ENCODE measurements around the gene BCKDHB.
A peak's percentile ranks its signal among the peaks of the same experiment; 100 is the strongest.
"Not testable (repeated sequence)": the region's sequence is repeated elsewhere in the genome, so short reads cannot be mapped to it uniquely, and the experiment has no call there.

Gene BCKDHB

DNA sequence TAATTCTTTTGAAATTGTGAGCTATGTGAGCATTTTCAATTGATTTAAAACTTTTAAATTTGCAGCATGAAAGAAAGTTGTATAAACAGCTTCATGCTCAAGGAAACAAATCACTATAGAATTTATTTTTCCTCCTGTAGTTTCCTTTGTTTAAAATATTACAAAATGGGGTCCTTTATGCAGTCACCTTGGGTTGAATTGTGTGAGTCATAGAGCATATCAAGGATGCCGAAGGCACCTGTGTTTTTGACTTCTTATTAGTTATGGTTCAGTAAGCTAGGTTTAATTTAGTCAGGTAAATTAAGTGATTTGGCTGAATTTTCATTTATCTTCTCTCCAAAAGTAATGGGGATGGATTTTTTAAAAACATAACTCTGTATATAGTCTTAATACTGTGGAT lies 96.8 kb downstream of the BCKDHB start:
- H3K4me3 ChIP-seq (ENCODE audit: extremely low read depth, insufficient read depth, low read length, poor library complexity, severe bottlenecking), result no peak overlapping the region
- WGBS, 2 experiments (ENCODE audit: insufficient coverage in 2 of 2), result 100% methylated on average over 1 of the region's 1 CpG; no CpG with 5 or more reads in 1 of the 2 experiments
- H3K36me3 ChIP-seq (ENCODE audit: control insufficient read depth, insufficient read depth, low read length), result no peaks in the 10 kb centered on the region
- no peak overlapping the region for H3K27ac ChIP-seq (ENCODE audit: low read depth, low read length, severe bottlenecking)
- H3K9me3 ChIP-seq (ENCODE audit: control insufficient read depth, low read length), result no peaks in the 10 kb centered on the region
- H3K4me1 ChIP-seq (ENCODE audit: control insufficient read depth, insufficient read depth, low read length, poor library complexity, severe bottlenecking), result no peaks in the 10 kb centered on the region

DNA sequence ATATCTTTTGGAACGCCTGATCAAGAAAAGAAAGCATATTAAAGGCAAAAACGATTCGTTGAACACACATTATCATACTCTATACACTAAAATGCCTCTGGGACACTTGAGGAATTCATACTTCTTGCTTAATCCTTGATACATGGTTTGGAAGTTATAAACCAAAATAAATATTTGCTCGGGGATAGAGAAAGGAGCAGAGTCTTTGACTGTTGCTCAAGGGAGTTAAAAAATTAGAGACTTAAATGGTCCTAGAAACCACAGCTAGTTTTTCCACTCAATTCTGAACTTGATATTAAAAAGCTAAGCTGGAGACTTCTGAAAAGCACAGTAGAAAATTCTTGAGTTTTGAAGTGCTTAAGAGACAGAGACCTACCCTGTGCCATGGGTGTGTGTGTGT lies 98.9 kb downstream of the BCKDHB start:
- Histone ChIP-seq H3K4me3 (ENCODE audit: extremely low read depth, insufficient read depth, low read length, poor library complexity, severe bottlenecking) (no peak overlapping the region), H3K4me1 (ENCODE audit: control insufficient read depth, insufficient read depth, low read length, poor library complexity, severe bottlenecking) (peaks cover 2% of the 10 kb centered on the region), H3K36me3 (ENCODE audit: control insufficient read depth, insufficient read depth, low read length) (no peaks in the 10 kb centered on the region), H3K27ac (ENCODE audit: low read depth, low read length, severe bottlenecking) (no peak overlapping the region), H3K9me3 (ENCODE audit: control insufficient read depth, low read length) (no peaks in the 10 kb centered on the region)
- 71% methylated on average over 1 of the region's 4 CpGs; no CpG with 5 or more reads in 1 of the 2 experiments for WGBS, 2 experiments (ENCODE audit: insufficient coverage in 2 of 2)

DNA sequence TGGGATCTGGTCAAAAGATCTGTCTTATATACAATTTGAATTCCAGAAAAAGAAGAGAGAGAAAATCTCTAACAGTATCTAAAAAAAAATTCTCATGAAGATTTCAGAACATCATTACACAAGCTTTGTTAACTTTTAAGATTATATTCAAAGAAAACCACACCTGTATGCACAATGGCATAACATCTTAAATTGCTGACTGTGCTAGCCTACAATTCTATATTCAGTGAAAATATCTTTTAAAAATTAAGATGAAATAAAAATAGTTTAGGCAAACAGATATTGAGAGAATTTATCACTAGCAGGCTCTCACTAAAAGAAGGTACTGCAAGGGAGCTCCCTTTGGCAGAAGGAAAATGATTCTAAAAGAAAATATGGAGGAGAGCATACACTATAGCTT lies 100.3 kb downstream of the BCKDHB start:
- Histone ChIP-seq H3K27ac (ENCODE audit: low read depth, low read length, severe bottlenecking) (no peak overlapping the region), H3K4me3 (ENCODE audit: extremely low read depth, insufficient read depth, low read length, poor library complexity, severe bottlenecking) (no peak overlapping the region), H3K36me3 (ENCODE audit: control insufficient read depth, insufficient read depth, low read length) (no peaks in the 10 kb centered on the region), H3K4me1 (ENCODE audit: control insufficient read depth, insufficient read depth, low read length, poor library complexity, severe bottlenecking) (peaks cover 4% of the 10 kb centered on the region), H3K9me3 (ENCODE audit: control insufficient read depth, low read length) (no peaks in the 10 kb centered on the region)

DNA sequence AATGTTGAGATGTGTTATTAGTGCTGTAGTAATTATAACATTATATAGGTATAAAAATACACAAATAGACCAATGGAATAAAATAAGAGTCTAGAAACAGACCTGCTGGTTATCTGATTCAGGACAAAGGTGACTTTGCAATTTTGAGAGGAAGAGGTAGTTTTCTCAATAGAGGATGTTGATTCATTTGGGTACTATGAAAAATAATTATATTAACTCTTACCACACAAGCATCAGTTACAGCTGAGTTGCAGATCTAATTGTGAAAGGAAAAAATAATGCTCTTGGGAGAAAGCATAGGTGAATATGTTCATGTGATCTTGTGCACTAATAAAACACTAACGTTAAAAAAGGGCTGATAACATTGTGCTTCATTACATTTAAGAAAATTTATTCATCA lies 103.0 kb downstream of the BCKDHB start:
- Histone ChIP-seq H3K4me1 (ENCODE audit: control insufficient read depth, insufficient read depth, low read length, poor library complexity, severe bottlenecking) (peaks cover 4% of the 10 kb centered on the region), H3K27ac (ENCODE audit: low read depth, low read length, severe bottlenecking) (no peak overlapping the region), H3K4me3 (ENCODE audit: extremely low read depth, insufficient read depth, low read length, poor library complexity, severe bottlenecking) (no peak overlapping the region), H3K9me3 (ENCODE audit: control insufficient read depth, low read length) (no peaks in the 10 kb centered on the region), H3K36me3 (ENCODE audit: control insufficient read depth, insufficient read depth, low read length) (no peaks in the 10 kb centered on the region)
- WGBS, 2 experiments (ENCODE audit: insufficient coverage in 2 of 2), result no CpG with 5 or more reads among the region's 1 CpG

DNA sequence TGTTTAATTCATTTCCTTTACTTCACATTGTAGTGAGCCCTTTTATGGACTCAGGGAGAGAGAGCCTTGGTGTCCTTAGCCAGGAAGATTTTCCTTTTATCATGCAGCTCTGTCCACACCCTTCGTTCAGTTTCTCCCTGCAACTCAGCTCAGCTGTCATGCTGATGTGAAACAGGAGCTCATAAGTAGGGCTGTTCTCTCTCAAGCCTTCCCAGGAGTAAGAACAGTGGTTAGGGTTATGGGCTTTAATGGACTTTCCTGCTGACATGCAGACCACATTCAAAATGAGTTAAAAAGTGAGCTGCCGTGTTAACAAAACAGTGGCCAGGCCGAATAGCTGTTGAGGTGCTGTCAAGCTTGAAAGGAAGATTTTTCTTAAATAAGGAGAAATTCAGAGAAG lies 104.1 kb downstream of the BCKDHB start:
- 30 to 47% methylated on average over 2 of the region's 3 CpGs for WGBS, 2 experiments (ENCODE audit: insufficient coverage in 2 of 2)

DNA sequence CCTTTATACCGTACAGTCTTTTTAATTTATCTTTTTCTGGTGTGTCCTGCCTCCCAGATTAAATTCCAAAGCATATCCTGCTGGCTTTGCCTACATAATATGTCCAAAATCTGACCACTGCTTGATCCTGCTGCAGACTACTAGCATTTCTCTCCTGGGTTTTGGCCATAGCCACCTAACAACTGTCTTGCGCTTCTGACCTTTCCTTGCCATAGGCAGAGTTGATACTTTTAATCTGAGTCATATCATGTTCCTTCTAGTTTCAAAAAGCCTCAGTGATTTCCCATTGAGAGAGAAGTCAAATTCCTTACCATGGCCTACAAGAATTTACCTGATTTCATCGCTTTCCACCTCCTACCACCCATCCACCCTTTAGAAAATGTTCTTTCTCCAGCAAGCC lies 104.8 kb downstream of the BCKDHB start:
- Histone ChIP-seq H3K27ac (ENCODE audit: low read depth, low read length, severe bottlenecking) (peak overlapping the region; percentile 82), H3K36me3 (ENCODE audit: control insufficient read depth, insufficient read depth, low read length) (no peaks in the 10 kb centered on the region)
- 100% methylated on average over 1 to 2 of the region's 3 CpGs for WGBS, 2 experiments (ENCODE audit: insufficient coverage in 2 of 2)

More for the DNA sequence above, 104.1 kb downstream of the BCKDHB start:
- Histone ChIP-seq H3K36me3 (ENCODE audit: control insufficient read depth, insufficient read depth, low read length) (no peaks in the 10 kb centered on the region), H3K4me1 (ENCODE audit: control insufficient read depth, insufficient read depth, low read length, poor library complexity, severe bottlenecking) (peaks cover 4% of the 10 kb centered on the region), H3K9me3 (ENCODE audit: control insufficient read depth, low read length) (no peaks in the 10 kb centered on the region), H3K27ac (ENCODE audit: low read depth, low read length, severe bottlenecking) (peak overlapping the region; percentile 82), H3K4me3 (ENCODE audit: extremely low read depth, insufficient read depth, low read length, poor library complexity, severe bottlenecking) (no peak overlapping the region)

DNA sequence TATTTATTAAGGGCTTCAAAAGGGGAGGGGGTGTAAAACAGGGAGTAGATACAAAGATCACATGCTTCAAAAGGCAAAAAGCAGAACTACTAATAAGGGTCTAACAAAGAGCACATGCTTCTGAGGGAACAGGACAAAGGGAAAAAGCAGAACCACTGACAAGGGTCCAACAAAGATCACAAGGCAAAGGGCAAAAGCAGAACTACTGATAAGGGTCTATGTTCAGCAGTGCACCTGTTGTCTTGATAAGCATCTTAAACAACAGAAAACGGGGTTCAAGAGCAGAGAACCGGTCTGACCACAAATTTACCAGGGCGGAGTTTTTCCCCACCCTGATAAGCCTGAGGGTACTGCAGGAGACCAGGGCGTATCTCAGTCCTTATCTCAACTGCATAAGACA lies 105.4 kb downstream of the BCKDHB start:
- not testable (repeated sequence) for H3K27ac ChIP-seq (ENCODE audit: low read depth, low read length, severe bottlenecking); H3K36me3 ChIP-seq (ENCODE audit: control insufficient read depth, insufficient read depth, low read length); H3K4me3 ChIP-seq (ENCODE audit: extremely low read depth, insufficient read depth, low read length, poor library complexity, severe bottlenecking); H3K4me1 ChIP-seq (ENCODE audit: control insufficient read depth, insufficient read depth, low read length, poor library complexity, severe bottlenecking); H3K9me3 ChIP-seq (ENCODE audit: control insufficient read depth, low read length)
- 100% methylated on average over 1 of the region's 4 CpGs; no CpG with 5 or more reads in 1 of the 2 experiments for WGBS, 2 experiments (ENCODE audit: insufficient coverage in 2 of 2)

More for the DNA sequence above, 104.8 kb downstream of the BCKDHB start:
- H3K9me3 ChIP-seq (ENCODE audit: control insufficient read depth, low read length), result no peaks in the 10 kb centered on the region
- peaks cover 4% of the 10 kb centered on the region for H3K4me1 ChIP-seq (ENCODE audit: control insufficient read depth, insufficient read depth, low read length, poor library complexity, severe bottlenecking)
- H3K4me3 ChIP-seq (ENCODE audit: extremely low read depth, insufficient read depth, low read length, poor library complexity, severe bottlenecking), result no peak overlapping the region

DNA sequence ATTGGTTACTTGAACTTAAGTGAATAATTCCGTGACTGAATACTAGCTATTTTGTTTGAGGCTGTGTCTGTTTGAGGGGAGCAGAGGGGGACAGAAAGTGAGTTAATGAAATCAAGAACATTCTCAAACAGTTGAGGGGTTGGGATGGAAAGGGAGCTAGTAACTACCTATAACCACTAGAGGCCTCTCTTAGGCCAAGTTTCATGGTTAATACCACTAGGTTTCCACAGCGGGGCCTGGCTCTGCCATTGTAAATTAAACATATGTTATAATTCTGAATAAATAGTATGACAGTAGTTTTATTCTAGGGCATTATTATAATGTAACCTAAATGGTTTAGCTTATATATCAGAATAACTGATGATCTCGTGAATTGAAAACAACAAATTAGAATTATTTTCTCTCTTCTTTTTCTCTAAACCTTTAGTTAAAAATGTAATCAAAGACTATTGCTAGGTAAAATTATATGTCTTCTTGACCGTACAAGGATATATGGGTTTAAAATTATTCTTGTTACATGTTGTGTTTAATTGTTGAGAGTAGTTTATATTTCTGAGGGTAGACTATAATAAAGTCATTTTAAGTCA lies 108.1 kb downstream of the BCKDHB start:
- Histone ChIP-seq H3K4me1 (ENCODE audit: control insufficient read depth, insufficient read depth, low read length, poor library complexity, severe bottlenecking) (peaks cover 4% of the 10 kb centered on the region), H3K9me3 (ENCODE audit: control insufficient read depth, low read length) (no peaks in the 10 kb centered on the region), H3K36me3 (ENCODE audit: control insufficient read depth, insufficient read depth, low read length) (no peaks in the 10 kb centered on the region), H3K4me3 (ENCODE audit: extremely low read depth, insufficient read depth, low read length, poor library complexity, severe bottlenecking) (no peak overlapping the region), H3K27ac (ENCODE audit: low read depth, low read length, severe bottlenecking) (no peak overlapping the region)
- WGBS, 2 experiments (ENCODE audit: insufficient coverage in 2 of 2), result no CpG with 5 or more reads among the region's 4 CpGs

DNA sequence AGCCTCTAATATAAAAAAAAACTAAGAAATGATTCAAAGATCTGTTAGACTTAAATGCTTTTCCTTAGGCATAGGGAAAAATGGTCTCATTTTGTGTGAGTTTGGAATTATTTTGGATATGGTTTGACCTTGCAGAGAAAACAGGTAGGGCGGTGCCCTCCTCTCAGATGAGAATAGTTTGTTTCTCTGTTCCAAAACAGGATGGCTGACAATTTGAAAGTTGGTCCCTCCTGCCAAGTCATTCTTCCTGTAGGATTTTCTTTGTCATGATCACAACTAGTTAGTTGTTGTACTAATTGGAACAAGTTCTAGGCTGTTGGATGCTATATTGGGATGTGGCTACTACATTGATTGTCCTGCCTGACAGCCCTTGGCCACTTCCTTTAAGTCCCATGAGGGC lies 108.6 kb downstream of the BCKDHB start:
- WGBS, 2 experiments (ENCODE audit: insufficient coverage in 2 of 2), result 70 to 83% methylated on average over 1 of the region's 1 CpG
- Histone ChIP-seq H3K9me3 (ENCODE audit: control insufficient read depth, low read length) (no peaks in the 10 kb centered on the region), H3K4me3 (ENCODE audit: extremely low read depth, insufficient read depth, low read length, poor library complexity, severe bottlenecking) (no peak overlapping the region), H3K4me1 (ENCODE audit: control insufficient read depth, insufficient read depth, low read length, poor library complexity, severe bottlenecking) (peaks cover 4% of the 10 kb centered on the region), H3K36me3 (ENCODE audit: control insufficient read depth, insufficient read depth, low read length) (no peaks in the 10 kb centered on the region), H3K27ac (ENCODE audit: low read depth, low read length, severe bottlenecking) (no peak overlapping the region)

DNA sequence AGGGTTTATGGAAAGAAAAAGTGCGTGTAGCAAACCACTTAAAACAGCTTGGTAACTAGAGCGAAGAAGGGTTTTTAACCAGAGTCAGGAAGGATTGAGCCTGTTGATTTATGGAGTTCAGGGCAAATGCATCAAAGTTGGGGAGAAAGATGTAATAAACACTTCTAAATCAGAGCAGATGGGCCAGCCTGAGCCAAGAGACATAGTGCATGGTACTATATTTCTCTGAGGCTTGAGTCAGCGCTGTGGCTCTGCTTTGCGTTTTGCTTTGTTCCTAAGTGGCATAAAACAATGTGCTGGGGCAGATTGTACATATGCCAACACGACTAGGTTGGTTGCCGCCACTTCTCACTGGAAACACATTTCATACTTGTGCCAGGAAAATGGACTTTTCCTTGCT lies 111.3 kb downstream of the BCKDHB start:
- 80 to 87% methylated on average over 4 of the region's 6 CpGs for WGBS, 2 experiments (ENCODE audit: insufficient coverage in 2 of 2)
- no peaks in the 10 kb centered on the region for H3K36me3 ChIP-seq (ENCODE audit: control insufficient read depth, insufficient read depth, low read length)

DNA sequence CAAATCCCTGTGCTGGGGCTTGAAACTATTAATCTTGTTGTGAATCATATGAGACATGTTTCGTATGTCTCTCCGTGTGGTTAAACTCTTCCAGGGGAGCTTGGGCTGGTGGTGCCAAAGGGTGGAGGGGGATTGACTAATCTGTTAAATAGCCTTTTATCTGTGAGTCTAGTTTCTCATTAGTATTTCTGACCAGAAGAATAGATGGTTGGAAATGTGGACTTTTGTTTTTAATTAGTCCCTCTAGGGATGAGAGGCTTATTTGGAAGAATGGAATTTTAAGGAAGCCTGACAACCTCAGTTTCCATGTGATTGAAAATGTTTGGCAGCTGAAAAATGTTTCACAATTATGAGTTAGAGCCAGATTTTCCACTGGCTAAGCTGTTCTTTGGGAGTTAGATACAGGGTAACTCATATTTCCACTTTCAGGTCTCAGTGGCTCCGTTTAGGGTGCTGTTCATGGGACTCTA lies 117.3 kb downstream of the BCKDHB start:
- no peak overlapping the region for H3K4me3 ChIP-seq (ENCODE audit: extremely low read depth, insufficient read depth, low read length, poor library complexity, severe bottlenecking)
- no peaks in the 10 kb centered on the region for H3K9me3 ChIP-seq (ENCODE audit: control insufficient read depth, low read length)
- 90 to 100% methylated on average over 2 to 3 of the region's 3 CpGs for WGBS, 2 experiments (ENCODE audit: insufficient coverage in 2 of 2)
- H3K27ac ChIP-seq (ENCODE audit: low read depth, low read length, severe bottlenecking), result no peak overlapping the region
- no peaks in the 10 kb centered on the region for H3K4me1 ChIP-seq (ENCODE audit: control insufficient read depth, insufficient read depth, low read length, poor library complexity, severe bottlenecking)
- no peaks in the 10 kb centered on the region for H3K36me3 ChIP-seq (ENCODE audit: control insufficient read depth, insufficient read depth, low read length)

More for the DNA sequence above, 111.3 kb downstream of the BCKDHB start:
- no peaks in the 10 kb centered on the region for H3K4me1 ChIP-seq (ENCODE audit: control insufficient read depth, insufficient read depth, low read length, poor library complexity, severe bottlenecking)
- H3K4me3 ChIP-seq (ENCODE audit: extremely low read depth, insufficient read depth, low read length, poor library complexity, severe bottlenecking), result no peak overlapping the region
- H3K9me3 ChIP-seq (ENCODE audit: control insufficient read depth, low read length), result no peaks in the 10 kb centered on the region
- peak overlapping the region; percentile 3 for H3K27ac ChIP-seq (ENCODE audit: low read depth, low read length, severe bottlenecking)

All from mesodermal cell (in vitro differentiated cells).